C1 segment of cervical spinal cord (tissue), 14 donors: ENCODE measurements around the gene INSRR.

Source experiments
- DNase-seq, 14 donors: peaks; one replicate each; lab custom pipeline; 2025; lab: John Stamatoyannopoulos, UW

INSRR gene

GRCh38 chr1:156894711-156895454, 36.0 kb upstream of the INSRR start:
- no peak for DNase-seq

GRCh38 chr1:156894001-156894400, 35.1 kb upstream of the INSRR start:
- DNase-seq = no peak

DNA sequence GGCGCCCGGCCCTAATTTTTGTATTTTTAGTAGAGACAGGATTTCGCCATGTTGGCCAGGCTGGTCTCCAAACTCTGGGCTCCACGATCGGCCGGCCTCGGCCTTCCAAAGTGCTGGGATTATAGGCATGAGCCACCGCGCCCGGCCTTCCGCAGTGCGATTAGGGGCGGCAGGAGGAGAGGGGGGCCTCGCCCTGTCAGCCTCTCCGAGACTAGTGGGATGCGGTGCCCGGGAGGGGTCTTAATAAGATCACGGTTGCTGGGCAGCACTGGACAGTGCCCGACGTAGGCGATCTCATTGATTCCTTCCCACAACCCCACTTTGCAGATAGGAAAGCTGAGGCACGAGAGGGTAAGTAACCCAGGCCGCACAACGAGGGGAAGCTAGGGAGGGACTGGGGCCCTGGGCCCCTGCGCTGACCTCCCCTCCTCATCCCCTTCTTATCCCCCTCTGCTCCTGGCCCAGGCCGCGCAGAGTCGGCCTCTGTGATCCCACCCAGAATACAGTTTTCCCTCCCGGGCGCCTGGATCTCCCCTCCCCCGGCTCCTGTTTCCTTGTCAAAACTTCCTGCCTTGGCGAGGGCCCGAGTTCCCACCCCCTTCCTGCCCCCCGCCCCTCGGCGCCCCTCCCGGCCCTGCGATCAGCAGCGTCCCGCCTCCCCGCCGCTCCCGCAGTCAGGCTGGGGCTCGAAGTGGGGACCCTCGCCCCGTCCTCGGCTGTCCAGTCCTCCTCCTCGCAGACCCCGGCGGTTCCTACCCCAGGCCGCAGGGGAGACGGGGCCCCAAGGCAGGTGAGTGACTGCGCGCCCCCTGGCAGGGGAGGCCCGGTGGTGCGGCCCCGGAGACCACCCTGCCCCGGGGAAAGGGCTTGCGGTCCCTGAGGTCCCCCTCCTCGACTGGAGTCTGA, 34.4 kb upstream of the INSRR start, which contains the start of gene PEAR1:
Gene PEAR1, plus strand, starts transcription at position 671 of the 906 bp plus-strand sequence. CDS start 10,209 bp downstream, outside the sequence.
- no peak for DNase-seq

DNA sequence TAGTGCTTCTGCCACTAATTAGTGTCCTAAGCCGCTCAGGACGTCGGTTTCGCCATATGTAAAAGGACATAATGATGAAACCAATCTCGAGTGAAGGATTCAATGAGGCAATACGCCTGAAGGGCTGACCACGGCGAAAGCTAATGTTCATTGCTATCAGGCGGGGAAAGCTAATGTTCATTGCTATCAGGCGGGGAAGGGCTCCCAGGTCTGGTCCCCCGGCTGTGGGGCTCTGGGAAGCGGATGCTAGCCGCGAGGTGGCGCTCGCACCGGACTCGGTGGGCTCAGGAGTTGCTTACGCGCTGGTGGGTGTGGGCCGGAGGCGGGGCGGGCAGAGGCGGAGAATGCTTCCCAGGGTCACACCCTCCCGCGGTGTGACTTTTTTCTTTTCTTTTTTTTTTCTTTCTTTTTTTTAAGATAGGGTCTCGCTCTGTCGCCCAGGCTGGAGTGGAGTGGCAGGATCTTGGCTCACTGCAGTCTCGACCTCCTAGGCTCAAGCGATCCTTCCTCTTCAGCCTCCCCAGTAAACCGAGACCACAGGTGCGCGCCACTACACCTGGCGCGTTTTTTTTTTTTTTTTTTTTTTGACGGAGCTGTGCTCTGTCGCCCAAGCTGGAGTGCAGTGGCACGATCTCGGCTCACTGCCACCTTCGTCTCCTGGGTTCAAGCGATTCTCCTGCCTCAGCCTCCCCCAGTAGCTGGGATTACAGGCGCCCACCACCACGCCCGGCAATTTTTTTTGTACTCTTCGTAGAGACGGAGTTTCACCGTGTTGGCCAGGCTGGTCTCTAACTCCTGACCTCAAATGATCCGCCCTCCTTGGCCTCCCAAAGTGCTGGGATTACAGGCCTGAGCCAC, 33.5 kb upstream of the INSRR start:
- peak in 12 of 14 donors; percentile 11 to 73 (median 38) for DNase-seq

- DNase-seq = peak in 12 of 14 donors; percentile 15 to 71 (median 36)
These were observed 31.1 kb upstream of the INSRR start for GRCh38 chr1:156889802-156890580.

DNA sequence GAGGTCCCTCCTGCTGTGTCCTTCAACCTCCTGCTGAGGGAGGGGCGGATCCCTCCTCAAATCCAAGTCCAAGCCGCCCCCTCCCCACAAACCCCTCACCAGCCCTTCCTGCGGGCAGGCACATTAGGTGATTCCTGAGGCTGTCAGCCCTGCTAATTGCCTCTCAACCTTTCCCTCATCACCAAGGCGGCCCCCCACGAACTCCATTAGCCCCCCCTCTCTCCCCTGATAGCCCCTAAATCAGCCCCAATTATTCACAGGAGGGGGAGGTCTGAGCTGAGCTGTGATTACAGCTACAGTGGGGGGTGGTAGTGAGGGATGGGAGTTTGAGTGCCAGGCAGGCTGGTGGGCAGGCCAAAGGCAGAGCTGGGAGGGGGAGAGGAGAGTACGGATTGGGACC, 28.8 kb upstream of the INSRR start:
- DNase-seq = no peak

GRCh38 chr1:156887317-156887716, 28.4 kb upstream of the INSRR start:
- DNase-seq = no peak

GRCh38 chr1:156886583-156887281, 27.8 kb upstream of the INSRR start:
- DNase-seq = no peak

DNA sequence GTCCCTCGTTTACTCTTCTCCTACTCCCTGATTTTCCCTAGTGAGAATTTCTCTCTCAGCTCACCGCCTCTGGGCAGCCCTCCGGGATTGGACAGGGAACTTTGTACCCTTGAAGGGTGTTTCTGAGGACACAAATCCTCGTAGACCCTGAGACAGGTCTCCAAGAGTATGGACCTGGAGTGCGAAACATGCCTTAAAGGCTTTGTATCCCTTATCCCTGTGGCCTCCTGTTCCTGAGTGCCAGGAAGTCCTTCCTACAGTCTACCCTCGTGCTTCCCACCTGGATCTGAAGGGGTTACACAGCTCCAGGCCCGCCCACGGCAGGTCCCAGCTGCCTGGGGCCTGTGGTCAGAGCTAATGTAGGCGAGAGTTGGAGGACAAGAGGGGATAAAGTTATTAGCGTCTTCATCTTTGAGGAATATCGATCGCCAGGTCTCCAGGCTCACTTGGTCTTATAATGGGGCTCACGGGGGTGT, 27.0 kb upstream of the INSRR start:
- no peak for DNase-seq

- DNase-seq = no peak
These were observed 26.4 kb upstream of the INSRR start for GRCh38 chr1:156885314-156885713.

- no peak for DNase-seq
These were observed 25.8 kb upstream of the INSRR start for GRCh38 chr1:156884560-156885184.

- no peak for DNase-seq
These were observed 25.0 kb upstream of the INSRR start for GRCh38 chr1:156883919-156884318.

DNA sequence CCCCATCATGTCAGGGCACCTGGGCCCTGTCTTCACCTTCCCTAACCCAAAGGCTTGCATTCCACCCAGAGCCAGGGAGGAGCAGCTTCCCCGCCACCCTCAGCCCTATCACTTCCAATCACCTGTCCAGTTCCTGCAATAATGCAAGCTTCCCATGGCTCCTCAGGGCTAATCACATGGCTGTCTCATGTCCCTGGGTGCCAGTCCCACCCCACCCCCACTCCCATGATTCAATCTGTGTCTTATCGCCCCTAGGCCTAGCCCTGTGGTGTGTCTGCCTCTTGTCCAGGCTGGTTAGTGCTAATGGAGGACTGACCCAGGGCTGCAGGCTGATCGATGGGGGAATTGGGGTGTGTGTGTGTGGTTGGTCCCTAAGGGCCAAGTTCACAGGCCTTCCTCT, 23.6 kb upstream of the INSRR start:
- no peak for DNase-seq

DNA sequence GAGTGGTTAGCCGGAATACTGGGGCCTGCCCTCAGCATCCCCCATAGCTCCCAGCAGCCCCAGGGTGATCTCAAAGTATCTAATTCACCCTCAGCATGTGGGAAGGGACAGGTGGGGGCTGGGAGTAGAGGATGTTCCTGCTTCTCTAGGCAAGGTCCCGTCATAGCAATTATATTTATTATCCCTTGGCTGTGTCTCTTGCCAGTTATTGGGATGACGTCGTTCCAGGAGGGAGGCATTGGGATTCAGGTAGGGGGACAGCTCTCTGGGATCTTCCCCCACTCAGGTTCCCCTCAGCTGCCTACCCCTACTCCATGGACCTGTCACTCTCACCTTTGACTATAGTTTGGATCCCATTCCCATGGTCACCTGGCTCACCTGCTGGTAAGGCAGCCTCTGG, 22.7 kb upstream of the INSRR start:
- no peak for DNase-seq

- no peak for DNase-seq
These were observed 22.2 kb upstream of the INSRR start for GRCh38 chr1:156881101-156881500.

DNA sequence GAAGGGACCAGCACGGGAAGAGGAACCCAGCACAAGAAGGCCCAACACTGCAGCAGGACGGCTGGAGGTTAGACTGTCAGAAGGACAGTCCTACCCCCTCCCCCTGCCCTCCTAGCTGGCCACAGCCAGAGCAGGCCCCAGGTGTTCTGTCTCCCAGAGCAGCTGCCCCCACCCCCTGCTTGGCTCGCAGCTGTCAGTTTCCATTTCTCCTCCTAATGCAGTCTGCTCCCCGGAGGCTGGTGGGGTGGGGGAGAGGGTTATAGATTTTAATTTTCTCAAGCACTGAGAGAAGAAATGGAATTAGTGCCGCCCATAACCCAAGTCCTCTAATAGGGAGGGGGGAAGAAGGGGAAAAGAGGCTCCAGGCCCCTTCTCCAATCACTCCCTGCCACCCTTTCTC, 21.6 kb upstream of the INSRR start:
- no peak for DNase-seq

GRCh38 chr1:156879876-156880275, 21.0 kb upstream of the INSRR start:
- no peak for DNase-seq

- DNase-seq = no peak
These were observed 18.7 kb upstream of the INSRR start for GRCh38 chr1:156877433-156878170.

- DNase-seq = no peak
These were observed 17.4 kb upstream of the INSRR start for GRCh38 chr1:156876281-156876680.
